Measurements from ENCODE around the gene LATS1.

LATS1 gene

DNA sequence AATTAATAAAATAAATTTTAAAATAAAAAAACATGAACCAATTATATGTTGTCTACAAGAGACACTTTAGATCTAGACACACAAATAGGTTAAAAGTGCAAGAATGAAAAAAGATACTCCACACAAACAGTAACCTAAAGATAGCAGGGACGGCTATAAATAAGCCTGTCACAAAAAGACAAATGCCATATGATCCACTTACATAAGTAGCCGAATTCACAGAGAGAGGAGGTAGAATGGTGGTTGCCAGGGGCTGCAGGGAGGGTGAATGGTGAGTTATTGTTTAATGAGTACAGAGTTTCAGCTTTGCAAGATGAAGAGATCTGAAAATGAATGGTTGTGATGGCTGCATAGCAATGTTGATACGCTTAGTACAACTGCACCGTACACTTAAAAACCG is 102.1 kb downstream of the LATS1 start:
- Histone ChIP-seq H3K36me3 (ENCODE audit: insufficient read depth, low read length) (peaks cover 20% of the 10 kb centered on the region; the same call in 1 of the 2 replicates), H3K4me1 (ENCODE audit: control insufficient read depth, insufficient read depth, low read length, unreplicated experiment) (no peaks in the 10 kb centered on the region), H3K4me3 (ENCODE audit: low read depth, low read length) (no peak overlapping the region), H3K27me3 (ENCODE audit: insufficient read depth, low read length) (no peaks in the 10 kb centered on the region), H2AFZ (ENCODE audit: low read length, unreplicated experiment) (no peak overlapping the region), H3K79me2 (ENCODE audit: control insufficient read depth, insufficient read depth, low read length, unreplicated experiment) (no peaks in the 10 kb centered on the region), H3K27ac (ENCODE audit: low read depth, low read length) (no peak overlapping the region)

DNA sequence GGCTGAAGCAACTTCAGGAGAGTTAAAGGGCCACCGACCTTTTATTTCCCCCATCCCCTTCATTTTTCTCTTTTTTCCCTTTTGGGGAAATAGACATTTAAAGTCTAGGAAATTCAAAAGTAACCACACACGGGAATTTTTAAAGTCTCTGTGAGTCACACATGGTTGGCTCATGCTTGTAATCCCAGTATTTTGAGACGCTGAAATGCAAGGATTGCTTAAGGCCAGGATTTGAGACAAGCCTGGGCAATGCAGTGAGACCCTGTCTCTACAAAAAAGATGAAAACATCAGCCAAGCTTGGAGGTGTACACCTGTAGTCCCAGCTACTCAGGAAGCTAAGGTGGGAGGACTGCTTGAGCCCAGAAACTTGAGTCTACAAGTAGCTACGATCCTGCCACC is 103.6 kb downstream of the LATS1 start:
- no peaks in the 10 kb centered on the region for H3K4me1 ChIP-seq (ENCODE audit: control insufficient read depth, insufficient read depth, low read length, unreplicated experiment)
- H3K36me3 ChIP-seq (ENCODE audit: insufficient read depth, low read length) = peaks cover 16% of the 10 kb centered on the region; the same call in 1 of the 2 replicates
- no peak overlapping the region for H2AFZ ChIP-seq (ENCODE audit: low read length, unreplicated experiment)
- H3K79me2 ChIP-seq (ENCODE audit: control insufficient read depth, insufficient read depth, low read length, unreplicated experiment) = no peaks in the 10 kb centered on the region
- H3K27me3 ChIP-seq (ENCODE audit: insufficient read depth, low read length) = no peaks in the 10 kb centered on the region
- H3K4me3 ChIP-seq (ENCODE audit: low read depth, low read length) = no peak overlapping the region
- no peak overlapping the region for H3K27ac ChIP-seq (ENCODE audit: low read depth, low read length)

DNA sequence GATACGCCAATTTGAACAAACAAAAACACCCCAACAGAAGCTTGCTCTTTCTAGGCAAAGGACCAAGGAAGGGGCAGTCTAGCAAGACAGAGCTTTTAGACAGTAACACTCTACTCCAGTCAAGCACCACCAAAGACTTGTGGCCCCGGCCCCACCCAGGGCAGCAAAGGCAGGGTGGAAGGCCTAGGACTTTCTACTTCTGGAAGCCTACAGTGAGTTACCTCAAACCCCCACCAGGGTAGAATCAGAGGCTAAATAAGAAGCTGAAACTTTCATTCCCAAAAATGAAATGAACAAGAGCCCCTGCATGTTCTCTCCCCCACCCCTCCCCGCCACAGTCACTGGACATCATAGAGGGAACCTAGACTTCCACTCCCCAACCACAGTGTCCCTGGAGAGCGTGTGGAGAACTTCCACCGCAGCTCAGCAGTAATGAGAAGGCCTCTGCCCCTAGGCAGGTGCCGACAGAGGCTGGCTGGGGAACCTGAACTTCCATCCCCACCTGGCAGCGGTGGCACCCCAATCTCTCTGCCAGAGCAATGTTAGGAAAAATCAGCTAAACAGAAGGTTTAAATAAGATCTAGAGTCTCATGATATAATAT is 109.4 kb downstream of the LATS1 start:
- Histone ChIP-seq H3K4me3 (ENCODE audit: low read depth, low read length) (no peak overlapping the region), H3K4me1 (ENCODE audit: control insufficient read depth, insufficient read depth, low read length, unreplicated experiment) (no peaks in the 10 kb centered on the region), H3K27ac (ENCODE audit: low read depth, low read length) (no peak overlapping the region), H2AFZ (ENCODE audit: low read length, unreplicated experiment) (no peak overlapping the region), H3K27me3 (ENCODE audit: insufficient read depth, low read length) (no peaks in the 10 kb centered on the region), H3K79me2 (ENCODE audit: control insufficient read depth, insufficient read depth, low read length, unreplicated experiment) (peaks cover 4% of the 10 kb centered on the region), H3K36me3 (ENCODE audit: insufficient read depth, low read length) (no peaks in the 10 kb centered on the region)
